Thyroid gland (tissue), 4 donors: Measurements from ENCODE around the gene SHROOM3. TPM values are rescaled to one million over a fixed set of nuclear protein-coding genes. Genes with fewer than 3 reads are reported as not detected.

Source experiments
- DNase-seq, 2 donors: peaks; one replicate each; pipeline ENCODE4 v3.0.0-alpha.2; 2019
- H3K27ac ChIP-seq, 3 donors: fragments of 200-600 bp; sonication (generic); 1 replicate in 2 of 3; 2 replicates in 1 of 3; pipeline ENCODE4 v1.5.1; 2016 to 2019; ENCODE audit warnings: mild to moderate bottlenecking in 1 of 3, moderate library complexity in 1 of 3
- H3K27me3 ChIP-seq: fragments of 200-600 bp; sonication (generic); one replicate; pipeline ENCODE4 v1.5.1; 2019
- H3K36me3 ChIP-seq, 2 donors: fragments of 200-600 bp; sonication (generic); one replicate each; pipeline ENCODE4 v1.5.1; 2016 to 2019
- H3K4me1 ChIP-seq, 2 donors: fragments of 200-600 bp; sonication (generic); one replicate each; pipeline ENCODE4 v1.5.1; 2017 to 2019
- H3K4me3 ChIP-seq, 3 donors: fragments of 200-600 bp; sonication (generic); replicated peaks in 1 of 3; 1 replicate in 2 of 3; 2 replicates in 1 of 3; pipeline ENCODE4 v1.5.1; 2016; ENCODE audit warnings: mild to moderate bottlenecking in 1 of 3
- H3K9me3 ChIP-seq: fragments of 200-600 bp; sonication (generic); one replicate; pipeline ENCODE4 v1.5.1; 2017
- CTCF ChIP-seq, 6 experiments: fragments of 200-600 bp in 3 of 6; fragments of 450-650 bp in 3 of 6; sonication (generic) in 3 of 6; IDR thresholded peaks; one replicate each; pipeline ENCODE4 v1.5.1; 2016 to 2019; ENCODE audit warnings: antibody characterized with exemption in 6 of 6, mild to moderate bottlenecking in 2 of 6, inconsistent platforms in 1 of 6, moderate library complexity in 1 of 6
- POLR2A ChIP-seq, 2 donors: fragments of 450-650 bp; IDR thresholded peaks; one replicate each; pipeline ENCODE4 v1.6.1; 2017; ENCODE audit warnings: antibody characterized with exemption in 2 of 2, mild to moderate bottlenecking in 2 of 2, moderate library complexity in 1 of 2
- WGBS, 2 donors: methylation state at CpG; one replicate each; pipeline ENCODE4 v1.1.5; 2017; 5-methylcytosine and 5-hydroxymethylcytosine counted together
- intact Hi-C: fragments of 100-400 bp; cut with DNase I; formaldehyde crosslinking; loops from one replicate; pipeline ENCODE4 v1.15.1; 2023
- total RNA-seq, 4 donors: library from RNA; depleted of rRNA; stranded (reverse); fragments of >200 nt; gene quantifications; one replicate each; pipeline ENCODE4 v1.2.3, GENCODE V29; 2016

Gene SHROOM3
- total RNA-seq, 4 donors from 2014 or later = 41.7 to 77.8 (median 62.0) TPM

DNA sequence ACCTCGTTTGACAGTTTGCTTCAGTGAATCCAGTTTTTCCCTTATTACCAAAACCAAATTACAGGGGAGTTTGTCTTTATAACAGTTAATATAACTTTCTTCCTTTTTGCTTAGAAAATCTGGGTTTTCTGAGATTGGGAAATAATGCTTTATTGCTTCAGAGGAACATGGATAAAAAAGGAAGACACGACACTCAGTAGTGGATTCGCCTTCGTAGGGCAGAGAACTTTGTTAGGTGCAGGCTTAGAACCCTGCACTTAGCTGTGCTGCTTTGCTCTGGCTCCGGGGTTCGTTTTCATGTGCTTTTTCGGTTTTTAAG, 274.7 kb downstream of the SHROOM3 start:
- H3K9me3 ChIP-seq = no peaks in the 10 kb centered on the region
- no peaks in the 10 kb centered on the region for H3K36me3 ChIP-seq
- intact Hi-C loops = no loop called here
- peaks cover 0 to 14% of the 10 kb centered on the region in 2 donors for H3K4me1 ChIP-seq
- H3K27ac ChIP-seq = peak overlapping the region in 2 of 3 donors; percentile 45 to 50
- DNase-seq = no peak
- H3K27me3 ChIP-seq = no peaks in the 10 kb centered on the region
- TF ChIP-seq CTCF (IDR thresholded peaks at IDR 0.05) (no peak), POLR2A (IDR thresholded peaks at IDR 0.05) (no peak)
- no peak overlapping the region for H3K4me3 ChIP-seq
- WGBS, 2 donors = 71 to 77% methylated on average over 7 of the region's 7 CpGs

DNA sequence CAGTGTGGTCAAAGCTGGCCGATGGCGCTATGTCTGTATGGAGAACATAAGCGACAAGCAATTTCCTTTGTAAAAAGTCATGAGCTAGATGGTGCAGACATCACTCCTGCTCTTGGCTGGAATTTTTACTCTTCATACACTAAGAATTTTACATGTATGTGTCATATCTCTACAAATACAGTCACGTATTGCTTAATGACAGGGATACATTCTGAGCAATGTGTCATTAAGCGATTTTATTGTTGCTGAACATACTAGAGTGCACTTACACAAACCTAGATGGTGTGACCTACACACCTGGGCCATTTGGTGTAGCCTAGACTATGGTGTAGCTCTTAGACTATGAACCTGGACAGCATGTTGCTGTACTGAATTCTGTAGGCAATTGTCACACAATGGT, 277.5 kb downstream of the SHROOM3 start:
- Histone ChIP-seq H3K4me1 (peaks cover 0 to 14% of the 10 kb centered on the region in 2 donors), H3K4me3 (no peak overlapping the region), H3K27me3 (no peaks in the 10 kb centered on the region), H3K36me3 (no peaks in the 10 kb centered on the region), H3K27ac (no peak overlapping the region), H3K9me3 (no peaks in the 10 kb centered on the region)
- no peak for DNase-seq
- TF ChIP-seq CTCF (IDR thresholded peaks at IDR 0.05) (no peak), POLR2A (IDR thresholded peaks at IDR 0.05) (no peak)
- intact Hi-C loops = no loop called here
- WGBS, 2 donors = 95 to 96% methylated on average over 5 of the region's 5 CpGs

- no peak overlapping the region for H3K27ac ChIP-seq
These were observed 279.2 kb downstream of the SHROOM3 start for GRCh38 chr4:76714226-76714625.

DNA sequence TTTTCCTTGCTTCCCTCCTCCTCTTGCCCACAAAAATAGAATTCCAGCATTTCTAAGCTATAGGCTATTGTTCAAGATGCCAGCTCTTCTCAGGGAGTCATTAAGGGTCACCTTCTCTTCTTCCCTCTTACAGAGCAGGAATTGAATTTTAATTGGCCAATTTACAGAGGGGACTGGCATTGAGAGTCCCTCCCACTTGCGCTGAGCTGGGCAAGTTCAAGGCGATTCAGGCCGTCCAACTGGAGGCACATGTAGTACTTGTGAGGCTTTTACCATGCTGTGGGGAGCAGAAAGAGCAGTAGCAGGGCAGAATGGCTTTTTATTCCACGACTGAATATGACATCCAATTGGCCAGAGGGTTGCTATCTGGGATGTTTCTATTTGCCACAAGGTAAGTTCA, 281.0 kb downstream of the SHROOM3 start:
- Histone ChIP-seq H3K9me3 (no peaks in the 10 kb centered on the region), H3K27ac (no peak overlapping the region), H3K4me1 (no peaks in the 10 kb centered on the region), H3K36me3 (no peaks in the 10 kb centered on the region), H3K4me3 (no peak overlapping the region), H3K27me3 (no peaks in the 10 kb centered on the region)
- TF ChIP-seq POLR2A (IDR thresholded peaks at IDR 0.05) (no peak), CTCF (IDR thresholded peaks at IDR 0.05) (no peak)
- WGBS, 2 donors = 98 to 99% methylated on average over 4 of the region's 4 CpGs
- no peak for DNase-seq
- intact Hi-C loops = no loop called here

More at GRCh38 chr4:76714226-76714625, 279.2 kb downstream of the SHROOM3 start:
- intact Hi-C loops = no loop called here
- WGBS, 2 donors = 95 to 98% methylated on average over 1 of the region's 1 CpG
- Histone ChIP-seq H3K36me3 (no peaks in the 10 kb centered on the region), H3K4me1 (peaks cover 0 to 10% of the 10 kb centered on the region in 2 donors), H3K27me3 (no peaks in the 10 kb centered on the region), H3K4me3 (no peak overlapping the region), H3K9me3 (no peaks in the 10 kb centered on the region)
- no peak for DNase-seq
- TF ChIP-seq POLR2A (IDR thresholded peaks at IDR 0.05) = no peak
- TF ChIP-seq CTCF (IDR thresholded peaks at IDR 0.05) = no peak

- intact Hi-C loops = no loop called here
- no peak overlapping the region for H3K4me3 ChIP-seq
- no peaks in the 10 kb centered on the region for H3K9me3 ChIP-seq
- TF ChIP-seq CTCF (IDR thresholded peaks at IDR 0.05) = no peak
- TF ChIP-seq POLR2A (IDR thresholded peaks at IDR 0.05) = no peak
- H3K36me3 ChIP-seq = no peaks in the 10 kb centered on the region
- no peak overlapping the region for H3K27ac ChIP-seq
- 88 to 89% methylated on average over 2 of the region's 2 CpGs for WGBS, 2 donors
- DNase-seq = no peak
- H3K4me1 ChIP-seq = no peaks in the 10 kb centered on the region
- no peaks in the 10 kb centered on the region for H3K27me3 ChIP-seq
These were observed 281.6 kb downstream of the SHROOM3 start for GRCh38 chr4:76716658-76717057.
